SK-N-SH (cell line): ENCODE data around the gene APPL1.

Experiments used
- EZH2phosphoT487 ChIP-seq: fragments of 200-600 bp; sonication (generic); IDR thresholded peaks from 2 replicates; pipeline ENCODE4 v1.6.1; 2017; ENCODE audit warnings: low read depth, mixed run types, mild to moderate bottlenecking, antibody characterized with exemption, moderate library complexity, borderline replicate concordance
- FOXJ3 ChIP-seq: sonication (generic); formaldehyde crosslinking; IDR thresholded peaks from 2 replicates; pipeline ENCODE4 v1.5.1; 2020; ENCODE audit warnings: mild to moderate bottlenecking, missing genetic modification reagents
- NFIC ChIP-seq: IDR thresholded peaks from 2 replicates; pipeline ENCODE4 v1.4.0; 2012; ENCODE audit warnings: borderline replicate concordance
- SIN3A ChIP-seq: IDR thresholded peaks from 2 replicates; pipeline ENCODE4 v1.6.1; 2012; ENCODE audit warnings: low read depth, mild to moderate bottlenecking, low read length, moderate library complexity, borderline replicate concordance
- TF ChIP-seq, protein P1 (sequence below): fragments of 200-600 bp; sonication (generic); IDR thresholded peaks from 2 replicates; pipeline ENCODE4 v1.6.1; 2017; ENCODE audit warnings: antibody characterized with exemption, mild to moderate bottlenecking, moderate library complexity
- TF ChIP-seq, protein P2 (sequence below): IDR thresholded peaks from 2 replicates; pipeline ENCODE4 v1.4.0; 2012; ENCODE audit warnings: low read depth, borderline replicate concordance

DNA sequence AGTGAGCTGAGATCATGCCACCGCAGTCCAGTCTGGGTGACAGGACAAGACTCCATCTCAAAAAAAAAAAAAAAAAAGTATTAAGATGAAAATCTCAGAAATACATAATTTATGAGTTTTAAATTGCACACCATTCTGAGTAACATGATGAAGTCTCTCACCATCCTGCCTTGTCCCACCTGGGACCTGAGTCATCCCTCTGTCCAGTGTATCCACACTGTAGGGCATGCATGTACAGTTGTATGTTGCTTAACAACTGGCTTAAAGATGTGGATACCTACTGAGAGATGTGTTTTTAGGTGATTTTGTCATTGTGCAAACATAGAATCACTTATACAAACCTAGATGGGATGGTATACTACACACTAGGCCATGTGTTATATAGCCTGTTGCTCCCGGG, 47.9 kb downstream of the APPL1 start:
- TF ChIP-seq EZH2phosphoT487 (no peak), FOXJ3 (no peak), NFIC (no peak), SIN3A (no peak)
- TF ChIP-seq, protein P1, sequence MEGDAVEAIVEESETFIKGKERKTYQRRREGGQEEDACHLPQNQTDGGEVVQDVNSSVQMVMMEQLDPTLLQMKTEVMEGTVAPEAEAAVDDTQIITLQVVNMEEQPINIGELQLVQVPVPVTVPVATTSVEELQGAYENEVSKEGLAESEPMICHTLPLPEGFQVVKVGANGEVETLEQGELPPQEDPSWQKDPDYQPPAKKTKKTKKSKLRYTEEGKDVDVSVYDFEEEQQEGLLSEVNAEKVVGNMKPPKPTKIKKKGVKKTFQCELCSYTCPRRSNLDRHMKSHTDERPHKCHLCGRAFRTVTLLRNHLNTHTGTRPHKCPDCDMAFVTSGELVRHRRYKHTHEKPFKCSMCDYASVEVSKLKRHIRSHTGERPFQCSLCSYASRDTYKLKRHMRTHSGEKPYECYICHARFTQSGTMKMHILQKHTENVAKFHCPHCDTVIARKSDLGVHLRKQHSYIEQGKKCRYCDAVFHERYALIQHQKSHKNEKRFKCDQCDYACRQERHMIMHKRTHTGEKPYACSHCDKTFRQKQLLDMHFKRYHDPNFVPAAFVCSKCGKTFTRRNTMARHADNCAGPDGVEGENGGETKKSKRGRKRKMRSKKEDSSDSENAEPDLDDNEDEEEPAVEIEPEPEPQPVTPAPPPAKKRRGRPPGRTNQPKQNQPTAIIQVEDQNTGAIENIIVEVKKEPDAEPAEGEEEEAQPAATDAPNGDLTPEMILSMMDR = no peak
- TF ChIP-seq, protein P2, sequence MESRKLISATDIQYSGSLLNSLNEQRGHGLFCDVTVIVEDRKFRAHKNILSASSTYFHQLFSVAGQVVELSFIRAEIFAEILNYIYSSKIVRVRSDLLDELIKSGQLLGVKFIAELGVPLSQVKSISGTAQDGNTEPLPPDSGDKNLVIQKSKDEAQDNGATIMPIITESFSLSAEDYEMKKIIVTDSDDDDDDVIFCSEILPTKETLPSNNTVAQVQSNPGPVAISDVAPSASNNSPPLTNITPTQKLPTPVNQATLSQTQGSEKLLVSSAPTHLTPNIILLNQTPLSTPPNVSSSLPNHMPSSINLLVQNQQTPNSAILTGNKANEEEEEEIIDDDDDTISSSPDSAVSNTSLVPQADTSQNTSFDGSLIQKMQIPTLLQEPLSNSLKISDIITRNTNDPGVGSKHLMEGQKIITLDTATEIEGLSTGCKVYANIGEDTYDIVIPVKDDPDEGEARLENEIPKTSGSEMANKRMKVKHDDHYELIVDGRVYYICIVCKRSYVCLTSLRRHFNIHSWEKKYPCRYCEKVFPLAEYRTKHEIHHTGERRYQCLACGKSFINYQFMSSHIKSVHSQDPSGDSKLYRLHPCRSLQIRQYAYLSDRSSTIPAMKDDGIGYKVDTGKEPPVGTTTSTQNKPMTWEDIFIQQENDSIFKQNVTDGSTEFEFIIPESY = no peak
